ENCODE measurements around the gene LSM10. TPM values are rescaled to one million over a fixed set of nuclear protein-coding genes. Genes with fewer than 3 reads are reported as not detected.

Gene LSM10
- total RNA-seq, 4 donors from 2014 or later, result 3.7 to 48.1 (median 15.1) TPM

GRCh38 chr1:36433102-36433501 lies 35.4 kb upstream of the LSM10 start:
- Histone ChIP-seq H3K36me3 (no peaks in the 10 kb centered on the region), H3K4me3 (no peak overlapping the region), H3K9me3 (no peaks in the 10 kb centered on the region), H3K27me3 (no peaks in the 10 kb centered on the region), H3K4me1 (no peaks in the 10 kb centered on the region), H3K27ac (no peak overlapping the region)
- TF ChIP-seq, protein P1, sequence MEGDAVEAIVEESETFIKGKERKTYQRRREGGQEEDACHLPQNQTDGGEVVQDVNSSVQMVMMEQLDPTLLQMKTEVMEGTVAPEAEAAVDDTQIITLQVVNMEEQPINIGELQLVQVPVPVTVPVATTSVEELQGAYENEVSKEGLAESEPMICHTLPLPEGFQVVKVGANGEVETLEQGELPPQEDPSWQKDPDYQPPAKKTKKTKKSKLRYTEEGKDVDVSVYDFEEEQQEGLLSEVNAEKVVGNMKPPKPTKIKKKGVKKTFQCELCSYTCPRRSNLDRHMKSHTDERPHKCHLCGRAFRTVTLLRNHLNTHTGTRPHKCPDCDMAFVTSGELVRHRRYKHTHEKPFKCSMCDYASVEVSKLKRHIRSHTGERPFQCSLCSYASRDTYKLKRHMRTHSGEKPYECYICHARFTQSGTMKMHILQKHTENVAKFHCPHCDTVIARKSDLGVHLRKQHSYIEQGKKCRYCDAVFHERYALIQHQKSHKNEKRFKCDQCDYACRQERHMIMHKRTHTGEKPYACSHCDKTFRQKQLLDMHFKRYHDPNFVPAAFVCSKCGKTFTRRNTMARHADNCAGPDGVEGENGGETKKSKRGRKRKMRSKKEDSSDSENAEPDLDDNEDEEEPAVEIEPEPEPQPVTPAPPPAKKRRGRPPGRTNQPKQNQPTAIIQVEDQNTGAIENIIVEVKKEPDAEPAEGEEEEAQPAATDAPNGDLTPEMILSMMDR (IDR thresholded peaks at IDR 0.05), result no peak
- TF ChIP-seq POLR2A (IDR thresholded peaks at IDR 0.05), result no peak
- intact Hi-C loops (cut with DNase I; ENCODE audit: low total_unique reads), result no loop called here
- DNase-seq, result no peak

DNA sequence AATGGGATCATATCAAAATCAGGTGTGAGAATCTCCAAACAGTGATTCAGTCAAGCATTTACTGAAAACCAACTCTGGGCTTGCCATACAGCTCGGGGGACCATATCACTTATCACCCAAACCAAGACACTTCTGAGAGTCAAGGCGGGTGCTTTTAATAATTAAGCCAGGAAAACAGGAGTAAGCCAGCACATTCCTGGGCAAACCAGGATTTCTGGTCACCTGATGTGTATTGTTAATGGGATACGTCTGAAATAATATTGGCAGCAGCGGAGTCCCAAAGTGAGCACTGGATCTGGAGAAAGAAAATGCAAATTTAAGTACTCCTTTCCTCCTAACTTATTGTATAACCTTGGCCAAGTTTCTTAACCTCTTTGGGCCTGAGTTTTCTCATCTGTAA lies 34.9 kb upstream of the LSM10 start:
- TF ChIP-seq, protein P1 (IDR thresholded peaks at IDR 0.05), result no peak
- no peak for TF ChIP-seq POLR2A (IDR thresholded peaks at IDR 0.05)
- intact Hi-C loops (cut with DNase I; ENCODE audit: low total_unique reads), result no loop called here
- Histone ChIP-seq H3K27ac (no peak overlapping the region), H3K36me3 (no peaks in the 10 kb centered on the region), H3K27me3 (no peaks in the 10 kb centered on the region), H3K4me1 (no peaks in the 10 kb centered on the region), H3K9me3 (no peaks in the 10 kb centered on the region), H3K4me3 (no peak overlapping the region)
- no peak for DNase-seq

DNA sequence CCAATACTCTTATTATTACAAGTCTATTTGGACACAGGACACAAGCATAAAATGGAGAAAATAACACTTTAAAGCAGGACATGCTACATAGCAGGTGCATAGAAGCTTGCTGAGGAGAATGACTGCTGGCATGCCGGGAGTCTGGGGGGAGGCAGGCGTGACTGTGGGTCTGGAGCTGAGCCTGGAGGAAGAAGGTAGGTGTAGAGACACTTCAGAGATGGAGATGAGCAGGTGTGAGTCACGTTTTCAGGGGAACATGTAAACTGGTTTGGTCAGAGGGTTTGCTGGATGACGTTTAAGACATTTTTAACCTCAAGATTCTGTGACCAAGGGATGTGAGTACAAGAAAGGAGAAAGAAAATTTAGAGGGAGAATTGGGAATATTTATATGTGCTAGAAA lies 28.1 kb upstream of the LSM10 start:
- intact Hi-C loops (cut with DNase I; ENCODE audit: low total_unique reads), result loop anchor here (10.0 kb wide), 1 partner anchor 301 kb away; the partner anchor contains the start of gene COL8A2
- no peaks in the 10 kb centered on the region for H3K4me1 ChIP-seq
- TF ChIP-seq, protein P1 (IDR thresholded peaks at IDR 0.05), result no peak
- TF ChIP-seq POLR2A (IDR thresholded peaks at IDR 0.05), result no peak
- no peak for DNase-seq
- H3K9me3 ChIP-seq, result no peaks in the 10 kb centered on the region
- H3K36me3 ChIP-seq, result no peaks in the 10 kb centered on the region
- no peak overlapping the region for H3K4me3 ChIP-seq
- no peak overlapping the region for H3K27ac ChIP-seq
- no peaks in the 10 kb centered on the region for H3K27me3 ChIP-seq

DNA sequence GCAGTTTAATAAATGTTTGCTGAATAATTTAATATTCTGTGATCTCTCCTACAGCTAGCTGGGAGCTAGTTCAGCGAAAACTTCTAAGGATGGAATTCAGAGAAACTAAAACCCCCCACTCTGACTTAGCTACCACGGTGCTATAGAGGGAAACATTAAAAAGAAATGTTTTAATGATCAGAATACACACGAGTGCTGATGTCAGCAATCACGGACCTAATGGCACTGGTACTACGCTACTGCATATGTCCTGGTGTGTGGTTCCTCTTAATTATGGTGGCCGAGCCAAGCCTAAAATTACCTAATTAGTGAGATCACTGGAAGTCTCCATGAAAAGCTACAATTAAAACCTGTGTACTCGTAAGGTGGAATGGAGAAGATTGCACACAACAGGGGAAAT lies 23.9 kb upstream of the LSM10 start:
- DNase-seq, result no peak
- H3K4me1 ChIP-seq, result no peaks in the 10 kb centered on the region
- no peak overlapping the region for H3K27ac ChIP-seq
- TF ChIP-seq, protein P1 (IDR thresholded peaks at IDR 0.05), result no peak
- TF ChIP-seq POLR2A (IDR thresholded peaks at IDR 0.05), result no peak
- H3K36me3 ChIP-seq, result no peaks in the 10 kb centered on the region
- H3K4me3 ChIP-seq, result no peak overlapping the region
- intact Hi-C loops (cut with DNase I; ENCODE audit: low total_unique reads), result loop anchor here (5.0 to 10.0 kb wide), 2 partner anchors 79 to 297 kb away; partner anchors contain the start of gene COL8A2
- H3K9me3 ChIP-seq, result no peaks in the 10 kb centered on the region
- no peaks in the 10 kb centered on the region for H3K27me3 ChIP-seq

DNA sequence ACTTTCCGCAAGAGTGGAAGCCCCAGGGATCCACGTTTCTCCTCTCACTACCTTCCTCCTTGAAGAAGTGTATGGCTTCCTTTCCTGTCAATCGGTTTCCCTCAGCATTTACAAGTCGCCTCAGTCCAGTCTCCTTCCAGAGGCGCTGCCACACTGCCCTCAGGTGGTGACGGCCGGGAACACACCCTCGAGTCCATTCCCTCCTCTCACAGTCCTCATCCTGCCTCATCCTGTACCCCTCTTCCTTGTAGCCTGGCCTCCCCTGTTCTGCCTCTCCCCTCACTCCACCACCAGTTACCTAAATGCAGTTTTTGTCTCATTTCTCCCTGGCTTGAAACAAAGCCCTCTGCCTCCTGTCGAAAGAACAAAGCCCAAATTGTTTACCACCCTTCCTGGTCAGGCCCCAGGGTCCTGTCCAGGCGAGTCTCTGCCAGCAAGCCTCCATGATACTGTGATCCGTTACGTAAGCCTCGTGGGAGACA lies 23.2 kb upstream of the LSM10 start:
- Histone ChIP-seq H3K9me3 (no peaks in the 10 kb centered on the region), H3K36me3 (no peaks in the 10 kb centered on the region), H3K4me3 (no peak overlapping the region), H3K27me3 (no peaks in the 10 kb centered on the region), H3K4me1 (no peaks in the 10 kb centered on the region), H3K27ac (no peak overlapping the region)
- intact Hi-C loops (cut with DNase I; ENCODE audit: low total_unique reads), result loop anchor here (5.0 to 10.0 kb wide), 2 partner anchors 79 to 296 kb away; partner anchors contain the start of gene COL8A2
- no peak for TF ChIP-seq POLR2A (IDR thresholded peaks at IDR 0.05)
- TF ChIP-seq, protein P1 (IDR thresholded peaks at IDR 0.05), result peak; percentile 89 to 95 (median 92)
- DNase-seq, result peak; percentile 86 to 90
